GM12891 (cell line): Measurements from ENCODE around the gene SDHD.

ENCODE experiments used
- PAX5 ChIP-seq: IDR thresholded peaks from 2 replicates; pipeline ENCODE4 v1.6.1; 2011; ENCODE audit warnings: low read length, moderate library complexity, mild to moderate bottlenecking; ENCODE audit not compliant: insufficient read depth, severe bottlenecking
- POLR2A ChIP-seq: IDR thresholded peaks from 2 replicates; pipeline ENCODE4 v1.6.1; 2011; ENCODE audit warnings: low read depth, low read length, control low read depth
- POLR2AphosphoS5 ChIP-seq: IDR thresholded peaks from 2 replicates; pipeline ENCODE4 v1.6.1; 2011; ENCODE audit warnings: low read depth, low read length, control low read depth
- TAF1 ChIP-seq: IDR thresholded peaks from 2 replicates; pipeline ENCODE4 v1.6.1; 2011; ENCODE audit warnings: low read depth, low read length, control low read depth

- no peak for TF ChIP-seq POLR2A
- TF ChIP-seq TAF1, result no peak
- no peak for TF ChIP-seq POLR2AphosphoS5
- no peak for TF ChIP-seq PAX5
Measured at GRCh38 chr11:112127056-112127455, 40.4 kb downstream of the SDHD start.
